ENCODE data around the gene AHCY. TPM values are rescaled to one million over a fixed set of nuclear protein-coding genes. Genes with fewer than 3 reads are reported as not detected.
A peak's percentile ranks its signal among the peaks of the same experiment; 100 is the strongest.
"Not testable (repeated sequence)": the region's sequence is repeated elsewhere in the genome, so short reads cannot be mapped to it uniquely, and the experiment has no call there.

Gene AHCY
- total and polyA plus RNA-seq, 8 donors = 41.2 to 122 (median 62.7) TPM

GRCh38 chr20:34242879-34243278, 60.3 kb downstream of the AHCY start:
- 37 to 39% methylated on average over 1 of the region's 1 CpG for WGBS, 2 donors
- intact Hi-C loops (cut with DNase I) = no loop called here
- no peaks in the 10 kb centered on the region for H3K36me3 ChIP-seq
- FAIRE-seq = no peak
- H3K27ac ChIP-seq = no peak overlapping the region
- ATAC-seq = peak in 2 of 4 donors; percentile 67
- no peak overlapping the region for H3K4me3 ChIP-seq
- H3K9me3 ChIP-seq = no peaks in the 10 kb centered on the region
- TF ChIP-seq CTCF (IDR thresholded peaks at IDR 0.05) = no peak
- H3K4me1 ChIP-seq = peaks cover 0 to 8% (median 0%) of the 10 kb centered on the region in 3 donors
- DNase-seq = no peak
- H3K27me3 ChIP-seq = no peaks in the 10 kb centered on the region

GRCh38 chr20:34242015-34242414, 61.1 kb downstream of the AHCY start:
- not testable (repeated sequence) for FAIRE-seq, H3K27ac ChIP-seq

GRCh38 chr20:34240693-34241615, 62.2 kb downstream of the AHCY start, which contains the start of gene ASIP:
Gene ASIP, plus strand, starts transcription at chr20:34241423. Its CDS starts 18,952 bp downstream, at chr20:34260375.
- no peaks in the 10 kb centered on the region for H3K36me3 ChIP-seq
- H3K9me3 ChIP-seq = no peaks in the 10 kb centered on the region
- H3K27ac ChIP-seq = no peak within 1 kb of the TSS
- H3K4me1 ChIP-seq = peaks cover 0 to 8% (median 0%) of the 10 kb centered on the region in 3 donors
- FAIRE-seq = no peak
- intact Hi-C loops (cut with DNase I) = no loop called here
- H3K4me3 ChIP-seq = no peak within 1 kb of the TSS
- H3K27me3 ChIP-seq = no peaks in the 10 kb centered on the region
- no peak for DNase-seq
- TF ChIP-seq CTCF (IDR thresholded peaks at IDR 0.05) = no peak
- ATAC-seq = no peak
- WGBS, 2 donors = 85 to 88% methylated on average over 9 of the region's 9 CpGs

More at GRCh38 chr20:34242015-34242414, 61.1 kb downstream of the AHCY start:
- intact Hi-C loops (cut with DNase I); H3K36me3 ChIP-seq; H3K27me3 ChIP-seq; H3K4me3 ChIP-seq; H3K9me3 ChIP-seq; ATAC-seq; DNase-seq; H3K4me1 ChIP-seq: not testable (repeated sequence)
- WGBS, 2 donors = 86 to 91% methylated on average over 4 of the region's 4 CpGs

- FAIRE-seq = no peak
- intact Hi-C loops (cut with DNase I) = no loop called here
- H3K27me3 ChIP-seq = no peaks in the 10 kb centered on the region
Measured at GRCh38 chr20:34240121-34240520, 63.0 kb downstream of the AHCY start.

GRCh38 chr20:34237942-34238341, 65.2 kb downstream of the AHCY start:
- H3K27me3 ChIP-seq = no peaks in the 10 kb centered on the region
- intact Hi-C loops (cut with DNase I) = no loop called here
- no peak for DNase-seq
- no peak overlapping the region for H3K27ac ChIP-seq
- H3K9me3 ChIP-seq = no peaks in the 10 kb centered on the region
- no peak for TF ChIP-seq CTCF (IDR thresholded peaks at IDR 0.05)
- FAIRE-seq = no peak
- no peak overlapping the region for H3K4me3 ChIP-seq
- 89 to 97% methylated on average over 2 of the region's 2 CpGs for WGBS, 2 donors
- H3K4me1 ChIP-seq = peaks cover 0 to 4% (median 0%) of the 10 kb centered on the region in 3 donors
- ATAC-seq = no peak
- no peaks in the 10 kb centered on the region for H3K36me3 ChIP-seq

More at GRCh38 chr20:34240121-34240520, 63.0 kb downstream of the AHCY start:
- no peak overlapping the region for H3K4me3 ChIP-seq
- H3K27ac ChIP-seq = no peak overlapping the region
- ATAC-seq (no peak), DNase-seq (no peak)
- H3K9me3 ChIP-seq = no peaks in the 10 kb centered on the region
- peaks cover 0 to 8% (median 0%) of the 10 kb centered on the region in 3 donors for H3K4me1 ChIP-seq
- no peaks in the 10 kb centered on the region for H3K36me3 ChIP-seq
- 97 to 100% methylated on average over 1 of the region's 1 CpG for WGBS, 2 donors
- TF ChIP-seq CTCF (IDR thresholded peaks at IDR 0.05) = no peak
